GOT3 (cell line): ENCODE measurements around the gene CDH13.

Experiments
- DNase-seq: peaks from one replicate; lab custom pipeline; 2025; ENCODE audit warnings: mixed read lengths; lab: John Stamatoyannopoulos, UW

The CDH13 gene

GRCh38 chr16:83118365-83118764, 491.6 kb downstream of the CDH13 start:
- DNase-seq = no peak

DNA sequence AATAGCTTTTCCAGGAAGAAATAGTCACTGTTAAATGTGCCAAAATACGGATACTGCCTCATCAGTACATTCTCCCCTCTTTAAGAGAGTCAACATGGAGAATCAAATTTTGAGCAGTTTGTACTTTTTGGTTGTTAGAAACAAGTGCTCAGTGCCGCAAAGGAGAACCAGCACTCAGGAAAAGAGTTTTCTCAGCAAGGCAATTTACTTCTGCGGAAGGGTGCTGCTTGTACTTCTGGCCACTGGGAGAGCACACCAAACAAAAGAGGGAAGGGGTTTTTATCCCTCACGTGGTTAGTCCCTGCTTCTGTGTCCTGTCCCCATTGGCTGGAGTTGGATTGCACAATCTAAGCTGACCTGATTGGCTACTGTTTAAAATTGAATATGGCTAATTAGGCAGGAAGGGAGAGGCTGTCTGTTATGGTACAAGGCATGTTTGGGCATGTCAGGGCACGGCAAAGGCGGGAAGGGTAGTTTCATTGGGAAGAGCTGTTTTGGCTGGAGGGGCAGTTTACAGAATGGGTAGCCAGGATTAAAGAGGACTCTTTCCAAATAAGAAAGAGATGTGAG, 499.3 kb downstream of the CDH13 start:
- no peak for DNase-seq

DNA sequence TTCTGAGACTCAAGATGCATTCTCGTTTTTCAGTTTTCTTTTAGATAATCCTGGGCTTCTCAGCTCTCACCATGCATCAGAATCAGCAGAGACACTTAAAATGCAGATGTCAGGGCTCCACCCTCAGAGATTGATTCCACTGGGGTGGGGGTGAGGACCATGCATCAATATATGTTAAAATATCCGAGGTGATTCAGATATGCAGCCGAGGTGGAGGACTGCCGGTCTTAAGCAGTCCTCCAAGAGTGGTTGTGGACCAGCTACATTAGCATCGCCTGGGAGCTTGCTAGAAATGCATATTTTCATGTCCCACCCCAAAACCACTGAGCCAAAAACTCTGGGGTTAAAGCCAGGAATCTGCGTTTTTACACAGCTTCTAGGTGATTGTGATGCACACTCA, 501.3 kb downstream of the CDH13 start:
- no peak for DNase-seq

- DNase-seq = no peak
These were observed 503.3 kb downstream of the CDH13 start for GRCh38 chr16:83130039-83130438.

DNA sequence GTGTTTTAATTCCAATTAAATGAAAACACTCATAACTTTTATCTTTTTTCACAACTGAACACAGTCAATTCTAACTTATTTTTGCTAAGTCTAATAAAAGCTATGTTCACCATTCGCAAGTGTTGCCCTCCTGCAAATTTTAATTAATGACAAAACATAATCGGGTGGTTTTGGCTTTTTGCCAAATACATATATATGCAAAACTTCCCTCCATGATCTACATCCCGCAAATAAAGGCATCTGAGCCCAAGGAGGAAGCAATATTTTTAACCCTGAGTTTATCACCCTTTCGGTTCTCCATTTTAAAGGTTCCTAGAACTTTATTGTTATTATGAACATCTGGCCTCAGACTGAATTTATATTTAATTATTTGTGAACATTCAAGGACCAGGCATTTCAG, 507.9 kb downstream of the CDH13 start:
- DNase-seq = no peak

GRCh38 chr16:83136419-83136818, 509.6 kb downstream of the CDH13 start:
- no peak for DNase-seq

- no peak for DNase-seq
These were observed 510.2 kb downstream of the CDH13 start for GRCh38 chr16:83136924-83137323.

DNA sequence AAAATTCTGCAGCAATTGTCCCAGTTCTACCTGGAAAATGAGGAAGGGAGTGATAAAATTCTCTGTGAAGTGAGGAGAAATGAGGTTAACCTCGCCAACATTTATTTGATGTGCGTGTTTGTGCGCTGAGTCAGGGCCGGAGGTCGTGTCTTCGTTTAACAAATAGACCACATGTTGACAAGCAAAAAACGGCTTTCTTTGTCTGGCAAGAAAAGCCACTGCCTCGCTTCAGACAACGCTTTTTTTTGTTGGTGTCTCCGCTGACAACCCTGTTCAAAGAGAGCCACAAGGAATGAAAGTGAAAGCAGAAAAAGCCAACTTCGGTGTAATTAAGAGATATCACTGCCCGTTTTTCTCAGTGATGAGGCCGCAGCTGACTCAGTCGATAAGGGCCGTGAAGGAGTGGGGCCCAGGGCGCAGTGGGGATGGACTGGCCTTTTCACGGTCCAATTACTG, 510.6 kb downstream of the CDH13 start:
- peak; percentile 17 for DNase-seq

DNA sequence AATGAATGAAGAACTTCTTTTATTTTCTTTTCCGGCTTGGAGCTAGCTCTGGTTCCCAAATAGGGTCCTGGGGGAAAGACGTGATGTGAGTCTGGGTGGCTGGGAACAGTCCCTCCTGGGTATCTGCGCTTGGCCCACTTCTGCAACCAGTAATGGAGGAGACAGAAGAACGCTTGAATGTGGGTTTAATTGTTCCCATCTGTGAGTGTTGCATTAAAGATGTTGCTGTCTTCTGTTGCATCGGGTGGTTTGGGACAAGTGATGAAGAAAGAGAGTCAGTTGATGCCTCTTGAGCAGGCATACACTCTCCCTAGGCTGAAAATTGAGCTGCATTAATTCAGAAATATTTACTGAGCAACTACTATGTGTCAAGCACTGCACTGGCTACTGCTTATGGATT, 511.1 kb downstream of the CDH13 start:
- no peak for DNase-seq

DNA sequence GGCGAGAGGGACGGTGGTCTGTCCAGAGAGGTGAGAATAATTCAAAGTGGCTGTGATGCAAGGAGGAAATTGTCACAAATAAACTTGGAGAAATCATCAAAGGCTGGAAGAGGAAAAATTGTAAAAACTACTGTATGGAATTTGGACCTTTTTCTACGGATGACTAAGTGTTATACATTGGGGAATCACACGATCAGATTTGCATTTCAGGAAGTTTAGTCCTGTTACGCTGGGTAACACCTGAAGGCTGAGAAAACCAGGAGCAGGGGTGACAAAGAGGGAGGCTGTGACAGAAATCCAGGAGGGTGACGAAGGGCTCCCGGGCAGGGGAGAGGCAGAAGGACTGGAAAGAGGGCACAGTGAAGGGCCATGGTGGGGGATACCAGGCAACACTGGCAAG, 511.7 kb downstream of the CDH13 start:
- no peak for DNase-seq

GRCh38 chr16:83138976-83139690, 512.4 kb downstream of the CDH13 start:
- DNase-seq = no peak

DNA sequence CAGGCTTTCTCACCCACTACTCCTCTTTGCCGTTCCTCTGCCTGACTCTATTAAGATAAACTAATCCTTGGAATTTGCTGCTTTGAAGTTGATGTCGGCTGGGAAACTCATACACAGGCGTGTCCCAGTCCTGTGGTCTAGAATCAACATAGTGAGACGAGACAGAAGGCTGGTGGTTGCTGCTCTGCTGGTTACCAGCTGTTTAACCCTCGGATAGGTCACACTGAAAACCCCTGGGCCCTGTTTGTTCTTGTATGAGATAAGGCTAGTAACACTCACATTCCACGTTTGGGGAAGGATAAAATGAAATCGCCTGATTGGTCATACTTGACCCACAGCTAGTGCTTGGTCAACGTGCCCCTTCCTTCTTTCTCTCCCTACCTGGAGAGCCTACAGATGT, 517.0 kb downstream of the CDH13 start:
- DNase-seq = no peak

DNA sequence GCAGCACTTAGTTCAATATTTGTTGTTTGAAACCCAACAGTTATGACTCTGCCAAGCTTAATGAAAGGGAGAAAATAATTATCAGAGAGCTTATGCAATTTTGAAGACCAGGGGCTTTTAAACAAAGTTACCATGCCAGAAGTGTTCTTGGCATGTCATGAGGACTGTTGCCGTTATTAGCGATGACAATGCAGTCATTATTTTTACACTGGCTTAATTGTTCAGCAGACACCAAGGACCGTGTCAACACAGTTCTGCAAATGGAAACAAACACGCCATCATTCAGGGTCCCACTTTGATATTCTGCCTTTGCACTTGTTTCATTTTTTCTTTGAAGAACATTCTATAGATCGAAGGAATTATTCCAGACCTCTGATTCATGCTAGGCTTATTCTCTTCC, 518.5 kb downstream of the CDH13 start:
- no peak for DNase-seq

DNA sequence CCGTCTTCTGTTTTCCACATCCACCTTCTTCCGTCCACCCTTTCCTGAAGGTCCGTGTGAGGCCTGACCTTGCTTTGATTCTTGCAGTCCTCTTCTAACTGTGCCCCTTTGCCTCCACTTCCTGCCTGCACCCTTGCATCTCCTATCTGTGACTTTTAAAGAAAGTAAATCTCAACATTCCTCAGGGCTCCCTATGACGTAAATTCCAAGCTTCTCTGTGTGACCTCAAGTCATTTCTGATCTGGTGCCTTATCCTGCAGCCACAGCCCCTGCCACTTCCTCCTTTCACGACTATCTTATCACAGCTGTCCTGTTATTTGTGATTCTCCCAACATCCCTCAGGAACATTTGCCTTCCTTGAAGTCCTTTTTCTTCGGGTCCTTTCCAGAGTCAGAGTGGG, 520.5 kb downstream of the CDH13 start:
- no peak for DNase-seq

DNA sequence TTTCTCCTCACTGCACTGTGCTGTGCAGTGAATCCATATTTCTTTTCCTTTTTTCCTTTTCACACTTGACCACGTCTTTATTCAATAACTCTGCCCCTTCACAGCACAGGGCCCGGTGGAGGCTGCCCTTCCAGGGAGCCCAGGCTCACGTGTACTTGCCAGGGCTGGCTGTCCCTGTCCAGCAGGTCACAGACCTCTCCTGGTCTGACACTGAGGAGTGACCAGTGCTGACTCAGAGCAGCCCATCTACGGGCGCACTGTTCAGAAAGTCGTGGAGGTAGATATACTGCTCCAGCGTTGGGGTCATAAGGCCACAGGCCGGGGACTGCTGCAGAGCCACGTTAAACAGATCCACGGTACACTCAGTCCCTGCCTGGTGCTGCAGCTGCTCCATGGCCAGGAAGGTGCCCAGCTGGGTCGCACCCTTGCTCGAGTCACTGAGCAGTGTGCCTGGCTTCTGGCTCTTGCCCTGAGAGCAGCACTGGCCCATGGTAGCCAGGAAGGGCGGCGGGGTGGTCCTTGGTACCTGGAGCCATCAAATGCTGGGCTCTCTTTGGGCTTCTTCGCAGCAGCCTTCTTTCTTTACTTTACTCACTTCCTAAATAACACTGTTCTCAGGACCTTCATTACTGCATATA, 531.7 kb downstream of the CDH13 start:
- no peak for DNase-seq

- no peak for DNase-seq
These were observed 532.3 kb downstream of the CDH13 start for GRCh38 chr16:83159049-83159448.

DNA sequence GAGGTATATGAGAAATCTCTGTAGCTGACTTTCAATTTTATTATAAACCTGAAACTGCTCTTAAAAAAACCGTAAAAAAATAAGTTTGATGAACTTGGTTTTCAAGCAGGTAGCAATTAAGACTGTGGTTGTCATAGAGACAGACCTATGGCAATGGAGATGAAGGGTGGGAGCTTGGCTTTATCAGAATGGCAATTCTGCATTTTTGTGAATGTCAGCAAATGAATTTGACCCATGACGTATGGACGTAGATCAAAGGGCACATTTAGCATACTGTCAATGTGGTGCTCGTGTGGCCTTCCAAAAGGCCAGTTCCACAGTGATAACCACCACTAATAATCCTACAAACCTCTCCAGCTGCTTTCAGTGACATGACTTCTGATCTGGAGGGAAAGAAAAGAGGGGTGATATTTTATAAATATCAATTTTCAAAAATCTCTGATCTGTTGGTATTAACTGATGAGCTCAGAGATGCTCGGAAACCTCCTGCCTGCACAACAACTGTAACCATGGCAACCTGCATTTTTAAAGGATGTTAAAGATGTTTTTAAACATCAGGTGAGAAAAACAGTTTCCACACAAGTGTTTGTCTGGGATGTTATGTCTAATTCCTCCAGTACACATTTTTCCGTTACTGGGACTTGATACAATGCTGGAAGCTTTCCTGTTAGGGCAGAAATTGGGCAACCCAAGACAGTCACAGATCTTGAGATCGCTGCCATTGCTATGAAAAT, 533.7 kb downstream of the CDH13 start:
- DNase-seq = no peak

GRCh38 chr16:83162791-83163190, 536.0 kb downstream of the CDH13 start:
- no peak for DNase-seq

GRCh38 chr16:83164816-83165215, 538.0 kb downstream of the CDH13 start:
- no peak for DNase-seq

DNA sequence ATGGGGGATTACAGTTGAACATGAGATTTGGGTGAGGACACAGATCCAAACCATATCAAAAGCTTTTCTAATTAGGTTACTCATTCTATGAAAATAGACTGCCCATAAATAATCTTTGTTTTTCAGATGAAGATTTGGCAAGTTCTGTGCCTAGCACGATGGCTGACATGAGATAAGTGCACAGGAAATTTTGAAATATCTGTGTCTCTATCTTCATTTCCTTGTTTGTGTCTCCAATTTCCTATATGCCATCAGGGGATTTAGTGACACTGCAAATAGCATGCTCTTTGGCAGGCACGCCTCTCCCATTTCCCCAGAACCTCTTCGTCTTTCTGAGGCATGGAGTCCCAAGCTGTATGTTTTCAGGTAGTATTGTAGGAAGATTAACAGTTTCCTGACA, 544.6 kb downstream of the CDH13 start:
- DNase-seq = no peak

DNA sequence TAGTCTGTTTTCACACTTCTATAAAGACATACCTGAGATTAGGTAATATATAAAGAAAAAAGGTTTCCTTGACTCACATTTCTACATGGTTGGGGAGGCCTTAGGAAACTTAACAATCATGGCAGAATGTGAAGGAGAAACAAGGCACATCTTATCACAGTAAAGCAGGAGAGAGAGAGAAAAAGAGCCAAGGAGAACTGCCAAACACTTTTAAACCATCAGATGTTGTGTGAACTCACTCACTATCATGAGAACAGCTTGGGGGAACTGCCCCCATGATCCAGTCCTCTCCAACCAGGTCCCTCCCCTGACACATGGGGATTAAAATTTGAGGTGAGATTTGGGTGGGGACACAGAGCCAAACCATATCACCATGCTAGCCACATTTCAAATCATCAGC, 547.9 kb downstream of the CDH13 start:
- DNase-seq = no peak

DNA sequence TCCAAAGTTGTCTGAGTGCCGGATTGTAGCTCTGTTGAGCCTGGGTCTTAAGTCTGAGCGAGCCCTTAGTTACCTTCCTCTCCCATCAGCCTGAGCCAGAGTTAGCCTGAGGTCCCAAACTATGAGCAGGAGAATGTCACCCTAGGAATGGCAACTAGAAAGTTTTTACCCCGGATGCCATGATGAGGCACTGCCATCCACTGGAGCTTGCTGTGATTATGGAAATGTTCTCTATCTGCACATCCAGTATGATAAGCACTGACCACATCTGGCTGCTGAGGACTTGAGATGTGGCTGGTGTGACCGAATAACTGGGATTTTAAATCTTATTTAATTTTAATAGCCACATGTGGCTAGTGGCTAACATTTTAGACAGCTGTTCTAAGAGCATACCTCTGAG, 550.0 kb downstream of the CDH13 start:
- DNase-seq = no peak

- no peak for DNase-seq
These were observed 559.1 kb downstream of the CDH13 start for GRCh38 chr16:83185902-83186301.
